GM12875 (cell line): ENCODE results near the gene CNTN4.

ENCODE experiments used
- H3K4me3 ChIP-seq: one replicate; pipeline ENCODE4 v1.5.1; 2011; ENCODE audit warnings: low read depth, low read length, control low read depth
- CTCF ChIP-seq: IDR thresholded peaks from 2 replicates; pipeline ENCODE4 v1.5.1; 2011; ENCODE audit warnings: low read depth, mild to moderate bottlenecking, control low read depth, inconsistent platforms, low read length, moderate library complexity, borderline replicate concordance; ENCODE audit not compliant: insufficient read depth

Gene CNTN4

GRCh38 chr3:2300938-2301337, 202.3 kb downstream of the CNTN4 start:
- H3K4me3 ChIP-seq = no peak overlapping the region
- TF ChIP-seq CTCF = no peak

- no peak overlapping the region for H3K4me3 ChIP-seq
- TF ChIP-seq CTCF = no peak
Observed at GRCh38 chr3:2301361-2301760, 202.7 kb downstream of the CNTN4 start.

GRCh38 chr3:2303566-2303965, 204.9 kb downstream of the CNTN4 start:
- no peak for TF ChIP-seq CTCF
- H3K4me3 ChIP-seq = no peak overlapping the region

GRCh38 chr3:2311022-2311421, 212.4 kb downstream of the CNTN4 start:
- H3K4me3 ChIP-seq = no peak overlapping the region
- TF ChIP-seq CTCF = no peak

- TF ChIP-seq CTCF = no peak
- H3K4me3 ChIP-seq = no peak overlapping the region
Observed at GRCh38 chr3:2317521-2317920, 218.9 kb downstream of the CNTN4 start.

GRCh38 chr3:2334921-2335320, 236.3 kb downstream of the CNTN4 start:
- TF ChIP-seq CTCF = no peak
- no peak overlapping the region for H3K4me3 ChIP-seq

GRCh38 chr3:2343031-2343682, 244.5 kb downstream of the CNTN4 start:
- no peak for TF ChIP-seq CTCF
- no peak overlapping the region for H3K4me3 ChIP-seq
